ENCODE measurements around the gene LRRC57. TPM values are rescaled to one million over a fixed set of nuclear protein-coding genes. Genes with fewer than 3 reads are reported as not detected.

LRRC57 gene
- total RNA-seq, 2 donors from 2014 or later, result 6.7 to 12.4 TPM

DNA sequence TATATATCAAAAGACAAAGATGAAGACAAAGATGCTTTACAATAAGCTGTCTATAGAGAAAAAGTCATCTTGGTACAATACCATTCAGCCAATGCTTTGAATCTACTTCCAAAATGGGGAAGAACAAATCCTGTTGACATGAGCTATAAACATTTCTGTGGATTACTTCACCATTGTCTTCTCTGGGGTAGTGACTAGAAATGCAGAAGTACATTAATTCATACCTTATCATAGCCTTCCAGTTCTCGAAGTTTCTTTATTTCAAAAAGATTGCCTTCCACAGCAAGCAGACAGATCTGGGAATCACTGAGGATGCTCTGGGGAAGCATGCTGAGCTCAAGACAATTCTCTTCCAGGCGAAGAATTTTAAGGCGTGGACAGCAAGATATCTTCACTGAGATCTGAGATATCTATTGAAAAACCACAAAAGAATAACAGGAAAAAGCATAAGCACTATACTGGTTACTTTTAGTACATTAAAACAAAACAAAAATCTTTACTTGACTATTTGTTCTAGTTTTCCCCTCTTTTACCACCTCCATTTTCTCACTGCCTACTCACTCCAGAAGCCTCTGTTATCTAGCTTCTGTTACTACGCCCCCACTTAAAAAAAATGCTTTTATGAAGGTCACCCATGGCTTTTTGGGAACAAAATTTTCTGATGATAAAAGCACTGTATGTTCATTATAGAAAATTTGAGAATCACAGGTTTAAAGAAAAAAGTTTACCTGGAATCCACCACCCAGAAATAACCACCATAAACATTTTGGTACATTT lies 3.6 kb downstream of the LRRC57 start:
- DNase-seq (ENCODE audit: low spot score), result no peak
- Histone ChIP-seq H3K36me3 (peaks cover 21% of the 10 kb centered on the region), H3K27ac (no peak overlapping the region), H3K9me3 (no peaks in the 10 kb centered on the region), H3K27me3 (no peaks in the 10 kb centered on the region), H3K4me1 (peaks cover 0 to 23% of the 10 kb centered on the region in 2 donors), H3K4me3 (no peak overlapping the region)
- TF ChIP-seq, protein P1, sequence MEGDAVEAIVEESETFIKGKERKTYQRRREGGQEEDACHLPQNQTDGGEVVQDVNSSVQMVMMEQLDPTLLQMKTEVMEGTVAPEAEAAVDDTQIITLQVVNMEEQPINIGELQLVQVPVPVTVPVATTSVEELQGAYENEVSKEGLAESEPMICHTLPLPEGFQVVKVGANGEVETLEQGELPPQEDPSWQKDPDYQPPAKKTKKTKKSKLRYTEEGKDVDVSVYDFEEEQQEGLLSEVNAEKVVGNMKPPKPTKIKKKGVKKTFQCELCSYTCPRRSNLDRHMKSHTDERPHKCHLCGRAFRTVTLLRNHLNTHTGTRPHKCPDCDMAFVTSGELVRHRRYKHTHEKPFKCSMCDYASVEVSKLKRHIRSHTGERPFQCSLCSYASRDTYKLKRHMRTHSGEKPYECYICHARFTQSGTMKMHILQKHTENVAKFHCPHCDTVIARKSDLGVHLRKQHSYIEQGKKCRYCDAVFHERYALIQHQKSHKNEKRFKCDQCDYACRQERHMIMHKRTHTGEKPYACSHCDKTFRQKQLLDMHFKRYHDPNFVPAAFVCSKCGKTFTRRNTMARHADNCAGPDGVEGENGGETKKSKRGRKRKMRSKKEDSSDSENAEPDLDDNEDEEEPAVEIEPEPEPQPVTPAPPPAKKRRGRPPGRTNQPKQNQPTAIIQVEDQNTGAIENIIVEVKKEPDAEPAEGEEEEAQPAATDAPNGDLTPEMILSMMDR (IDR thresholded peaks at IDR 0.05), result no peak

DNA sequence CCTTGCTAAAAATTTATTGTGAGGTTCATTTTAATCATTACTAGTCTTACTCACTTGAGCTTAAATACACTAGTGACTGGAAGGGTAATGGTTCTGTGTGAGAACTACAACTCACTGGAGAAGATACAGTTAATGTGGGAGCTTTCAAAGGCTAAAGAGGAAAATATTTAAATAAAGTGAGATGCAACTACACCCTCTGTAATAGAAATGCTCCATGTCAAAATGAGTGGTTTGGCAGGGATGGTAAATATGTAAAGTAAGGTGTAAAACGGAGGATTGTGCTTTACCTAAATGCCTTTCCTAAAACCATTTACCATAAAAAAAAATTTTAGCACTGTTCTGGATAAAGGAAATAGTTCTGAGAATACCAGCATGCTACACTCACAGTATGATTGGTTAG lies 15.3 kb downstream of the LRRC57 start:
- Histone ChIP-seq H3K36me3 (peaks cover 17% of the 10 kb centered on the region), H3K27ac (no peak overlapping the region), H3K9me3 (no peaks in the 10 kb centered on the region), H3K4me1 (no peaks in the 10 kb centered on the region), H3K27me3 (no peaks in the 10 kb centered on the region), H3K4me3 (no peak overlapping the region)
- no peak for DNase-seq (ENCODE audit: low spot score)
- TF ChIP-seq, protein P1 (IDR thresholded peaks at IDR 0.05), result no peak

DNA sequence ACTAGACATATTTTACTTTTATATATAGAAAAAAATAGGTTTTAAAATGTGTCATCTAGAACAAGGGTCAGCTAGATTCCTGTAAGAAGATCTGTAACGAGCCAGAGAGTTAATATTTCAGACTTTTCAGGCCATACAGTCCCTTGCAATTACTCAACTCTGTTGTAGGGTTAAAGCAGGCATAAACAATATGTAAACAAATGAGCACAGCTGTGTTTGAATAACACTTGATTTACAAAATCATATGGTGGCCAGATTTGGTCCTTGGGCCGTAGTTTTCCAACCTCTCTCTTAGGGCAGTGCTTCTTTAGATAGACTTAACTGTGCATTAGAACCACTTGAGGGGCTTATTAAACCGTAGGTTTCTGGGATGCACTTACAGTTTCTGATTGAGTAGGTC lies 19.6 kb downstream of the LRRC57 start:
- H3K9me3 ChIP-seq, result no peaks in the 10 kb centered on the region
- TF ChIP-seq, protein P1 (IDR thresholded peaks at IDR 0.05), result no peak
- peaks cover 17% of the 10 kb centered on the region for H3K36me3 ChIP-seq
- no peaks in the 10 kb centered on the region for H3K4me1 ChIP-seq
- H3K27me3 ChIP-seq, result no peaks in the 10 kb centered on the region
- DNase-seq (ENCODE audit: low spot score), result no peak
- H3K4me3 ChIP-seq, result no peak overlapping the region
- no peak overlapping the region for H3K27ac ChIP-seq

DNA sequence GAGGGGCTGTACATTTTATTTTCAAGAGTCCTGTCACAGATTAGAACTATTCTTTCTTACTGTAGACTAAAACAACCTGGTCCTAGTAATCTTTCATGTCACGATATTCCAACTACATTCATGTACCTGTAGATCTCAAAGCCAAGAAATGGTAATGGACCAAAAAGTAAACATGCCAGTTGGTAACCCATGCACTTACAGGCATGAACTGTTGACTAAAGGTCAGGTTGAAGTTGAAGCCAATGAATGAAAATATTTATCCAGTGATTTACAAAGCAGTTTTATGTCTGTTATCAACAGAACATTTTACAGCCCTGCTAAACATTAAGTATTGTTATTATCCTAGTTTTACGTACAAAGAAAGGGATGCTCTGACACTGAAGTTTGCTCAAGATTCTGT lies 25.3 kb downstream of the LRRC57 start:
- Histone ChIP-seq H3K4me1 (no peaks in the 10 kb centered on the region), H3K36me3 (peaks cover 25% of the 10 kb centered on the region), H3K9me3 (no peaks in the 10 kb centered on the region), H3K27me3 (no peaks in the 10 kb centered on the region), H3K27ac (no peak overlapping the region), H3K4me3 (no peak overlapping the region)
- no peak for DNase-seq (ENCODE audit: low spot score)
- TF ChIP-seq, protein P1 (IDR thresholded peaks at IDR 0.05), result no peak

DNA sequence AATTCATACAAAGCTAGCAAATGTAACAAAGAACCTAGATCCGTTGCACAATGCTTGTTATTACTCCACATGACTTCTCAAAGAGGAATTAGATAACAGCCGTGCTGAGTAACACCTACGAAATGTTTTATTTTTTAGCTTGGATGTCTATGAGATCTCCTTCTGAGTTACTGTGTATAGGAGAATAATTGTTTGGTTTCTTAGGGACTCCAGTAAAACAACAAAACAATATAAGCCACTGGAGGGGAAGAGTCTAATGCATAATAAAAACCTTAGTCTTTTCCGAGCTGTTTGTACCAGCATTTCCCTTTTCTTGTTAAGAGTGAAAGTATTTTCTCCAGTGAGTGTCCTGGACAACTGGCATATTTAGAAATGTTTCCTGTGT lies 37.6 kb downstream of the LRRC57 start:
- Histone ChIP-seq H3K9me3 (no peaks in the 10 kb centered on the region), H3K36me3 (peaks cover 28% of the 10 kb centered on the region), H3K4me1 (peaks cover 0 to 32% of the 10 kb centered on the region in 2 donors), H3K4me3 (no peak overlapping the region), H3K27ac (peak overlapping the region; percentile 25 to 54), H3K27me3 (no peaks in the 10 kb centered on the region)
- TF ChIP-seq, protein P1 (IDR thresholded peaks at IDR 0.05), result no peak
- no peak for DNase-seq (ENCODE audit: low spot score)
